Mesendoderm (in vitro differentiated cells): ENCODE measurements around the gene IGFBP5.

Experiments
- DNase-seq: peaks from one replicate; pipeline ENCODE4 v3.0.0; 2013
- H2AK5ac ChIP-seq: 2 replicates; pipeline ENCODE4 v1.6.1; 2013; ENCODE audit warnings: low read length, inconsistent platforms
- H2BK120ac ChIP-seq: 2 replicates; pipeline ENCODE4 v1.6.1; 2013; ENCODE audit warnings: low read depth, mild to moderate bottlenecking, low read length, moderate library complexity, mixed read lengths
- H2BK15ac ChIP-seq: replicated peaks from 2 replicates; pipeline ENCODE4 v1.6.1; 2013; ENCODE audit warnings: low read depth, mild to moderate bottlenecking, moderate library complexity
- H2BK5ac ChIP-seq: 2 replicates; pipeline ENCODE4 v1.6.1; 2013; ENCODE audit warnings: low read length, inconsistent platforms
- H3K18ac ChIP-seq: 2 replicates; pipeline ENCODE4 v1.6.1; 2013; ENCODE audit warnings: mild to moderate bottlenecking, low read length, mixed read lengths
- H3K23ac ChIP-seq: one replicate; pipeline ENCODE4 v1.6.1; 2013; ENCODE audit warnings: low read length
- H3K27ac ChIP-seq: 2 replicates; pipeline ENCODE4 v1.5.1; 2013; ENCODE audit warnings: low read depth, mild to moderate bottlenecking, inconsistent platforms, low read length, moderate library complexity
- H3K27me3 ChIP-seq: 2 replicates; pipeline ENCODE4 v1.6.1; 2013; ENCODE audit warnings: low read length, control low read depth, mild to moderate bottlenecking, inconsistent platforms; ENCODE audit not compliant: insufficient read depth, poor library complexity
- H3K36me3 ChIP-seq: 2 replicates; pipeline ENCODE4 v1.6.1; 2013; ENCODE audit warnings: low read length, inconsistent platforms; ENCODE audit not compliant: control insufficient read depth, insufficient read depth
- H3K4ac ChIP-seq: one replicate; pipeline ENCODE4 v1.6.1; 2013; ENCODE audit warnings: low read depth, mild to moderate bottlenecking, low read length, moderate library complexity
- H3K4me1 ChIP-seq: 2 replicates; pipeline ENCODE4 v1.6.1; 2013; ENCODE audit warnings: low read depth, low read length, inconsistent platforms; ENCODE audit not compliant: control insufficient read depth
- H3K4me2 ChIP-seq: 2 replicates; pipeline ENCODE4 v1.6.1; 2013; ENCODE audit warnings: low read length
- H3K4me3 ChIP-seq: 2 replicates; pipeline ENCODE4 v1.5.1; 2013; ENCODE audit warnings: mild to moderate bottlenecking, low read length
- H3K56ac ChIP-seq: one replicate; pipeline ENCODE4 v1.6.1; 2013; ENCODE audit warnings: low read length
- H3K79me1 ChIP-seq: 2 replicates; pipeline ENCODE4 v1.6.1; 2013; ENCODE audit warnings: low read length, inconsistent platforms
- H3K79me2 ChIP-seq: 2 replicates; pipeline ENCODE4 v1.6.1; 2013; ENCODE audit warnings: mild to moderate bottlenecking, low read length; ENCODE audit not compliant: control insufficient read depth, insufficient read depth
- H3K9ac ChIP-seq: 2 replicates; pipeline ENCODE4 v1.6.1; 2013; ENCODE audit warnings: low read length, inconsistent platforms
- H4K5ac ChIP-seq: one replicate; pipeline ENCODE4 v1.6.1; 2013; ENCODE audit warnings: low read length
- H4K8ac ChIP-seq: one replicate; pipeline ENCODE4 v1.6.1; 2013; ENCODE audit warnings: low read depth, mild to moderate bottlenecking, control low read depth, low read length, moderate library complexity
- WGBS: extraction: QIAGEN DNeasy Blood & Tissue Kit; methylation state at CpG from one replicate; pipeline ENCODE4 v1.1.7; 2013; ENCODE audit warnings: low lambda C conversion rate, missing lambda C conversion rate; ENCODE audit not compliant: insufficient coverage; ENCODE audit errors: extremely low coverage; 5-methylcytosine and 5-hydroxymethylcytosine counted together

The IGFBP5 gene

DNA sequence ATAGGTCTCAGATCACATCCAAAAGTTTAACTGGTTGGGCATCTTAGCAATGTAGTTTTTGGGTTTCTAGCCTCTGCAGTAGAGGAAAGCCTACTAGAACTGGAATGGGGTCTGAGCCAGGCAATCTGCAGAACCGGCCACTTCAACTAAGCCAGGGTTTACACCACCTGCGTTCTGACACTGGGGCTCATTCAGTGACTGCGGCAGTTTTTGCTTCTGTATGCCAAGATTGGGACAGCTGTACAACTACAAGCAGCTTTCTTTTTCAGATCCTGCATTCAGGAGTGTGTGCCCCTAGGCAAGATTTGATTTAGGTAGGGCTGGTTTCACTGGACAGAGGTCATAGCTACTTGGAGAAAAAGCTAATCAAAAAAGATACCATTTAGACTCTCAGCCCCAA lies 43.7 kb upstream of the IGFBP5 start:
- Histone ChIP-seq H4K8ac (no peak overlapping the region), H3K4me3 (no peak overlapping the region), H3K27ac (no peak overlapping the region), H3K27me3 (no peaks in the 10 kb centered on the region), H3K4ac (no peak overlapping the region), H3K79me1 (no peaks in the 10 kb centered on the region), H3K4me2 (no peak overlapping the region), H3K79me2 (no peaks in the 10 kb centered on the region), H3K36me3 (no peaks in the 10 kb centered on the region), H4K5ac (no peak overlapping the region), H2BK120ac (no peak overlapping the region), H3K18ac (no peak overlapping the region), H3K9ac (no peak overlapping the region), H2BK15ac (no peak overlapping the region), H3K23ac (no peak overlapping the region), H3K4me1 (no peaks in the 10 kb centered on the region), H2BK5ac (no peak overlapping the region), H3K56ac (no peak overlapping the region), H2AK5ac (no peak overlapping the region)
- no peak for DNase-seq
- WGBS: no CpG with 5 or more reads among the region's 3 CpGs

DNA sequence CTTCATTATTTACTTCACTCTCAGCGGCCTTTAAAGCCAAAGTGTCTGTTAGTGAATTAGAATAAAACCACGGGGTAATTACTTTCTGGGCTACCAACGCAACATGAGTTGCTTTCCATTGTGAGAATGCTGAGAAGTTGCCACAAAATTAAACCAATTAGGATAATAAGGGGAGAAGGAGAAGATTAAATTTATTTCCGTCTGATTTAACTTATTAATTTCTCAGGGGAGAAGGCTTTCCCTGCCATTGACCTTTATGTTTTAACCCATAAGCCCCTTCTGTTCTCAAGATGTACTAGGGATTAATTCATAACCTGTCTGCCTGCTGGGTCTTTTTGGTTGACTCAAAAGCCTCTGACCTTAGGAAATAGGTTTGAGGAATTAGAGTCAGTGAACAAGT lies 42.3 kb upstream of the IGFBP5 start:
- H3K36me3 ChIP-seq: no peaks in the 10 kb centered on the region
- no peak overlapping the region for H3K18ac ChIP-seq
- no peak overlapping the region for H2AK5ac ChIP-seq
- H3K4me2 ChIP-seq: no peak overlapping the region
- no peak overlapping the region for H3K56ac ChIP-seq
- H3K79me1 ChIP-seq: no peaks in the 10 kb centered on the region
- no peak for DNase-seq
- H3K4me1 ChIP-seq: no peaks in the 10 kb centered on the region
- no peaks in the 10 kb centered on the region for H3K79me2 ChIP-seq
- no peak overlapping the region for H3K4me3 ChIP-seq
- no peak overlapping the region for H3K23ac ChIP-seq
- no peak overlapping the region for H3K4ac ChIP-seq
- H3K27me3 ChIP-seq: no peaks in the 10 kb centered on the region
- H4K5ac ChIP-seq: no peak overlapping the region
- no CpG with 5 or more reads among the region's 4 CpGs for WGBS
- no peak overlapping the region for H2BK120ac ChIP-seq
- H2BK5ac ChIP-seq: no peak overlapping the region
- no peak overlapping the region for H2BK15ac ChIP-seq
- H3K27ac ChIP-seq: no peak overlapping the region
- no peak overlapping the region for H3K9ac ChIP-seq
- H4K8ac ChIP-seq: no peak overlapping the region

DNA sequence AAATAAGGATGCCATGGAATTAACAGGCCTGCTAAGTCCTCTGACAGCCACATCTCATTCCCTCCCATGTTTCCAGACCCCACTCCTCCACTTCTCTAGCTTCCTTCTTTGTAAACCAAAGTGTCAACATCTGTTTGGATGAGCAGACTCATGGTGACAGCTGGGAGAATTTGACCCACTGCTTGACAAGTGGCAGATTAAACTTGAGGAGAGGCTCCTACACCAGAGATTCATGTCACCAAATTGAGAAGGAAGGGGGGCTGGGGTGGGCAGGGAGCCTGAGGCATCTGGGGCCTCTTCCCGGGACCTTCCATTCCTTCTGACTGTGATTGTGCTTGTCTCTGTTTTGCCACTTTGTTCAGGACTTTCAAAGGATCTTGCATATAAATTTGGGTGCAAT lies 41.0 kb upstream of the IGFBP5 start:
- no peak for DNase-seq
- no peak overlapping the region for H3K27ac ChIP-seq
- no peak overlapping the region for H4K5ac ChIP-seq
- H3K79me2 ChIP-seq: no peaks in the 10 kb centered on the region
- no peaks in the 10 kb centered on the region for H3K36me3 ChIP-seq
- H3K18ac ChIP-seq: no peak overlapping the region
- H2BK5ac ChIP-seq: no peak overlapping the region
- no peak overlapping the region for H3K9ac ChIP-seq
- H3K4ac ChIP-seq: no peak overlapping the region
- H2BK120ac ChIP-seq: no peak overlapping the region
- no peaks in the 10 kb centered on the region for H3K79me1 ChIP-seq
- no peak overlapping the region for H3K4me2 ChIP-seq
- no peak overlapping the region for H3K56ac ChIP-seq
- no peak overlapping the region for H2BK15ac ChIP-seq
- H3K23ac ChIP-seq: no peak overlapping the region
- H3K27me3 ChIP-seq: no peaks in the 10 kb centered on the region
- H3K4me1 ChIP-seq: no peaks in the 10 kb centered on the region
- no peak overlapping the region for H3K4me3 ChIP-seq
- no peak overlapping the region for H2AK5ac ChIP-seq
- no peak overlapping the region for H4K8ac ChIP-seq
- WGBS: no CpG with 5 or more reads among the region's 1 CpG

DNA sequence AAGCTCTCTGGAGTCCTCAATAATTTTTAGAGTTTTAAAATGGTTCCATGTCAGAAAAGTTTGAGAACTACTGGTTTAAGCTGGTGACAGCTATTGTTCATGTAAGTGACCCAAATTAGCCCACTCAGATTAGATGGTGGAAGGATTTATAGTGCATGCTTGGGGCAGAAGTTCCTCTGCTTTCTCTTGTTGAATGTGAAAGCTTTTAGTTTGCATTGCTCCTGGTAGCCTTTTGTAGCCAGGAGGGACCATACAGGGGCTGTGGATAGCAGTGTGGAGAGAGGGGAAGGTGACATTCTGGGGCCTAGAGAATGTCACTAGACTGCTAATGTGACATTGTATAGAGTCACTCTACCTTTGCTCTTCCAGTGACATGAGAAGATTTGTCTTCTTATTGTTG lies 40.3 kb upstream of the IGFBP5 start:
- no peak overlapping the region for H3K4me2 ChIP-seq
- H2AK5ac ChIP-seq: no peak overlapping the region
- no peak overlapping the region for H2BK120ac ChIP-seq
- no peak overlapping the region for H2BK15ac ChIP-seq
- no peak for DNase-seq
- H4K8ac ChIP-seq: no peak overlapping the region
- no peaks in the 10 kb centered on the region for H3K36me3 ChIP-seq
- H3K79me2 ChIP-seq: no peaks in the 10 kb centered on the region
- no peaks in the 10 kb centered on the region for H3K4me1 ChIP-seq
- H3K79me1 ChIP-seq: no peaks in the 10 kb centered on the region
- H4K5ac ChIP-seq: no peak overlapping the region
- no peak overlapping the region for H3K27ac ChIP-seq
- H3K27me3 ChIP-seq: no peaks in the 10 kb centered on the region
- H3K9ac ChIP-seq: no peak overlapping the region
- no peak overlapping the region for H3K18ac ChIP-seq
- H3K4me3 ChIP-seq: no peak overlapping the region
- no peak overlapping the region for H3K23ac ChIP-seq
- no peak overlapping the region for H3K56ac ChIP-seq
- H2BK5ac ChIP-seq: no peak overlapping the region
- no peak overlapping the region for H3K4ac ChIP-seq

DNA sequence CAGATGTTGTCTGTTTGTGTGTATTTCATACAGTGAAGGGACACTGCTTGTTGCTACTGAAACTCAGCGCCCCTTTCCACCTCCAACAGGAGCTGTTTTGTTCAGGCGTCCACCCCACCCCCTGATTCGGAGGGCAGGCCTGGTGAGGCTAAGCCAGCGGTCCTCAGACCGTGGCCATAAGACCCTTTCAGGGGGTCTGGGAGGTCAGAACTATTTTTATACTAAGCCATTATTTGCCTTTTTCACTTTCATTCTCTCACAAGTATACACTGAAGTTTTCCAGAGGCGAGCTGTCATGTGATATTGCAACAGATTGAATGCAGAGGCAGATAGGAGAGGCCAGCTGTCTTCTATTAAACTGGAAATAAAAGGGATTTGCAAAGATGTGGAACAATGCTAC lies 39.7 kb upstream of the IGFBP5 start:
- no peak overlapping the region for H2BK5ac ChIP-seq
- WGBS: no CpG with 5 or more reads among the region's 6 CpGs
- no peak overlapping the region for H4K5ac ChIP-seq
- no peak overlapping the region for H3K4ac ChIP-seq
- no peak overlapping the region for H2BK120ac ChIP-seq
- no peak overlapping the region for H3K9ac ChIP-seq
- H2BK15ac ChIP-seq: no peak overlapping the region
- no peaks in the 10 kb centered on the region for H3K27me3 ChIP-seq
- DNase-seq: no peak
- no peak overlapping the region for H3K27ac ChIP-seq
- no peak overlapping the region for H3K4me3 ChIP-seq
- no peak overlapping the region for H3K23ac ChIP-seq
- no peak overlapping the region for H3K4me2 ChIP-seq
- H3K79me2 ChIP-seq: no peaks in the 10 kb centered on the region
- H2AK5ac ChIP-seq: no peak overlapping the region
- no peak overlapping the region for H3K18ac ChIP-seq
- no peak overlapping the region for H3K56ac ChIP-seq
- no peaks in the 10 kb centered on the region for H3K79me1 ChIP-seq
- H3K4me1 ChIP-seq: no peaks in the 10 kb centered on the region
- no peaks in the 10 kb centered on the region for H3K36me3 ChIP-seq
- H4K8ac ChIP-seq: no peak overlapping the region

DNA sequence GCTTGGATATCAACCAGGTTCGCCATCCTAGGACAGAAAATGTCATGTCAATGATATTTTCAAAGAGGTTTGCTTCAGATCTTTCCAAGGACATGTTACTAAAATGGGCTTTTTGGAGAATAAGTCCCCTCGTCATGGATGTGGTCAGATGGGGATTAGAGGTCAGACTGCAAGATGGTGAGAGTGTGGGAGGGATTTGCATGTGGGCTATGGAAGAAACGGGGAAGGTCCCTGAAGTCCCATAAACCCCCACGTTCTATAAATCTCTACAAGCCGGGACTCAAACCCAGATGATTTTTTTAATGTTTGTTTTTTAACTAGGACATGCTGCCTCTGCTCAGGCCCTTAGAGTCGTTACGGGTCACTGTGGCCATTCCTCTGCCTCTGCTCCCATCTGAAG lies 37.7 kb upstream of the IGFBP5 start:
- no CpG with 5 or more reads among the region's 7 CpGs for WGBS
- no peak overlapping the region for H3K4me2 ChIP-seq
- H3K36me3 ChIP-seq: no peaks in the 10 kb centered on the region
- no peaks in the 10 kb centered on the region for H3K79me2 ChIP-seq
- DNase-seq: no peak
- no peak overlapping the region for H3K18ac ChIP-seq
- H2AK5ac ChIP-seq: no peak overlapping the region
- H4K5ac ChIP-seq: no peak overlapping the region
- H3K4ac ChIP-seq: no peak overlapping the region
- no peaks in the 10 kb centered on the region for H3K79me1 ChIP-seq
- H3K27me3 ChIP-seq: no peaks in the 10 kb centered on the region
- no peak overlapping the region for H2BK120ac ChIP-seq
- H4K8ac ChIP-seq: no peak overlapping the region
- no peak overlapping the region for H3K23ac ChIP-seq
- H3K4me3 ChIP-seq: no peak overlapping the region
- no peak overlapping the region for H3K56ac ChIP-seq
- no peak overlapping the region for H3K27ac ChIP-seq
- H2BK15ac ChIP-seq: no peak overlapping the region
- no peak overlapping the region for H2BK5ac ChIP-seq
- no peak overlapping the region for H3K9ac ChIP-seq
- no peaks in the 10 kb centered on the region for H3K4me1 ChIP-seq
